Measurements from ENCODE around the gene S100A1.

DNA sequence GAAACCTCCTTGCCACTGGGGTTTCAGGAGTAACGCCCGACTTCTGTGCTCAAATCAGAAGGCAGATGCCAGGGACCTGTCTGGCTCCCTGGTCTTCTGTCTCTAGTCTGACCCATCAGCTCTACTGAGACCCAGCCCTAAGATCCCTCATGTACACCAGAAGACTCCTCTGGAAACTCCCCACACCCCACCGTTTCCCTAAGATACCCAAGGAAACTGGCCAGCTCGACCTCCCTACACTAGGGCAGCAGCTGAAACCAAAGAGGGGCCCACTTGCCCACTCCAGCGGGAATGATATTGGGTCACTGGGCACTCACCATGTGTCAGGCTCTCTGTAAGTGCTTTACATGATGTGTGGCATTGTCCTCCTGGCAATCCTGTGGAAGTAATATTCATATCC lies 14.8 kb upstream of the S100A1 start:
- TF ChIP-seq BHLHE40 (IDR thresholded peaks at IDR 0.05; ENCODE audit: borderline replicate concordance), result no peak
- no peak for TF ChIP-seq L3MBTL2 (conservative IDR thresholded peaks at IDR 0.05)
- no peak for TF ChIP-seq SP1 (IDR thresholded peaks at IDR 0.05)
- no peak for TF ChIP-seq SUZ12 (IDR thresholded peaks at IDR 0.05)
- no peak for TF ChIP-seq TARDBP (IDR thresholded peaks at IDR 0.05)
- TF ChIP-seq FOXM1 (IDR thresholded peaks at IDR 0.05; ENCODE audit: borderline replicate concordance), result no peak
- TF ChIP-seq, protein P1, sequence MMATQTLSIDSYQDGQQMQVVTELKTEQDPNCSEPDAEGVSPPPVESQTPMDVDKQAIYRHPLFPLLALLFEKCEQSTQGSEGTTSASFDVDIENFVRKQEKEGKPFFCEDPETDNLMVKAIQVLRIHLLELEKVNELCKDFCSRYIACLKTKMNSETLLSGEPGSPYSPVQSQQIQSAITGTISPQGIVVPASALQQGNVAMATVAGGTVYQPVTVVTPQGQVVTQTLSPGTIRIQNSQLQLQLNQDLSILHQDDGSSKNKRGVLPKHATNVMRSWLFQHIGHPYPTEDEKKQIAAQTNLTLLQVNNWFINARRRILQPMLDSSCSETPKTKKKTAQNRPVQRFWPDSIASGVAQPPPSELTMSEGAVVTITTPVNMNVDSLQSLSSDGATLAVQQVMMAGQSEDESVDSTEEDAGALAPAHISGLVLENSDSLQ (IDR thresholded peaks at IDR 0.05), result no peak
- TF ChIP-seq CTBP1 (IDR thresholded peaks at IDR 0.05; ENCODE audit: borderline replicate concordance), result no peak
- TF ChIP-seq FOXA1 (IDR thresholded peaks at IDR 0.05), result no peak
- TF ChIP-seq ARNT (IDR thresholded peaks at IDR 0.05), result no peak
- TF ChIP-seq NFRKB (IDR thresholded peaks at IDR 0.05), result no peak
- no peak for TF ChIP-seq ZNF384 (IDR thresholded peaks at IDR 0.05)
- TF ChIP-seq HDGF (IDR thresholded peaks at IDR 0.05; ENCODE audit: borderline replicate concordance), result no peak
- TF ChIP-seq ELF4 (IDR thresholded peaks at IDR 0.05), result no peak

All from HEK293T (cell line).